ENCODE results near the gene VRK3. TPM values are rescaled to one million over a fixed set of nuclear protein-coding genes. Genes with fewer than 3 reads are reported as not detected.

The VRK3 gene
- total and polyA plus RNA-seq, 2 donors (not counting 3 experiments of a cell fraction or from before 2014, with no cell fraction given), result 20.4 to 36.0 TPM

- no peak overlapping the region for H3K9ac ChIP-seq (replicated peaks; ENCODE audit: extremely low read depth, insufficient read depth, low read length)
- dilution Hi-C loops (cut with MboI; ENCODE audit: extremely low pct_ligation_motif_present, low sequenced_read_pairs), result no loop called here
- no peak overlapping the region for H2AFZ ChIP-seq (ENCODE audit: low read depth, low read length)
- no peak for TF ChIP-seq EZH2 (IDR thresholded peaks at IDR 0.05; ENCODE audit: borderline replicate concordance, low read depth, low read length, severe bottlenecking)
- TF ChIP-seq JUN (IDR thresholded peaks at IDR 0.05; ENCODE audit: borderline replicate concordance, insufficient read depth, insufficient read length, low read depth), result no peak
- TF ChIP-seq, protein P1, sequence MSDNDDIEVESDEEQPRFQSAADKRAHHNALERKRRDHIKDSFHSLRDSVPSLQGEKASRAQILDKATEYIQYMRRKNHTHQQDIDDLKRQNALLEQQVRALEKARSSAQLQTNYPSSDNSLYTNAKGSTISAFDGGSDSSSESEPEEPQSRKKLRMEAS (IDR thresholded peaks at IDR 0.05; ENCODE audit: insufficient read depth, insufficient read length), result no peak
- no peak for TF ChIP-seq POLR2A (IDR thresholded peaks at IDR 0.05; ENCODE audit: low read depth, low read length)
- TF ChIP-seq MYC (IDR thresholded peaks at IDR 0.05; ENCODE audit: low read depth, low read length), result no peak
- no peak for FAIRE-seq
- no peak overlapping the region for H3K4me3 ChIP-seq (replicated peaks in 1 of 3; ENCODE audit: insufficient read depth in 1 of 3, low read depth in 1 of 3, low read length in 3 of 3)
- POLR2A ChIA-PET, result no interaction called here
- H3K9me3 ChIP-seq (replicated peaks; ENCODE audit: control insufficient read depth, insufficient read depth, low read length), result no peaks in the 10 kb centered on the region
- H3K4me2 ChIP-seq (ENCODE audit: insufficient read depth, low read length), result no peak overlapping the region
- no peaks in the 10 kb centered on the region for H3K36me3 ChIP-seq (ENCODE audit: control insufficient read depth in 2 of 2, extremely low read depth in 1 of 2, insufficient read depth in 2 of 2, low read length in 2 of 2)
- no peaks in the 10 kb centered on the region for H3K9me1 ChIP-seq (replicated peaks; ENCODE audit: control insufficient read depth, extremely low read depth, insufficient read depth, low read length)
- no peaks in the 10 kb centered on the region for H4K20me1 ChIP-seq (replicated peaks; ENCODE audit: control insufficient read depth, extremely low read depth, insufficient read depth, low read length)
- H3K27me3 ChIP-seq (ENCODE audit: control insufficient read depth in 2 of 2, insufficient read depth in 2 of 2, low read length in 2 of 2), result no peaks in the 10 kb centered on the region
- no peak overlapping the region for H3K27ac ChIP-seq (ENCODE audit: insufficient read depth, low read depth, low read length)
- DNase-seq (ENCODE audit: low read depth, low spot score), result no peak
- CTCF ChIA-PET, result no interaction called here
- H3K79me2 ChIP-seq (ENCODE audit: control insufficient read depth, insufficient read depth, low read length), result no peaks in the 10 kb centered on the region
- intact Hi-C loops (cut with micrococcal nuclease), result no loop called here
- no peaks in the 10 kb centered on the region for H3K4me1 ChIP-seq (ENCODE audit: control insufficient read depth, extremely low read depth, insufficient read depth, low read length)
- BruUV-seq (replicated peaks), result no TSS peak
Observed at GRCh38 chr19:49972841-49973240, 52.3 kb downstream of the VRK3 start.

DNA sequence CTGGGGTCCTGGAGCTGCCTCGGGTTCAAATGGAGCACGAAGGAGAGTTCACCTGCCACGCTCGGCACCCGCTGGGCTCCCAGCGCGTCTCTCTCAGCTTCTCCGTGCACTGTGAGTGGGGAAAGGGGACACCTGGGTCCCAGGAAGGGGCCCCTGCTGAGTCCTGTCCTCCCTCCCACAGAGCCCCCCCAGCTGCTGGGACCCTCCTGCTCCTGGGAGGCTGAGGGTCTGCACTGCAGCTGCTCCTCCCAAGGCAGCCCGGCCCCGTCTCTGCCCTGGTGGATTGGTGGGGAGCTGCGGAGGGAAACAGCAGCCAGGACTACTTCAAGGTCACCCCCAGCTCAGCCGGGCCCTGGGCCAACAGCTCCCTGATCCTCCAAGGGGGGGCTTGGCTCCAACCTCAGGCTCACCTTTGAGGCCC is 53.2 kb downstream of the VRK3 start:
- POLR2A ChIA-PET, result no interaction called here
- dilution Hi-C loops (cut with MboI; ENCODE audit: extremely low pct_ligation_motif_present, low sequenced_read_pairs), result no loop called here
- no peak for DNase-seq (ENCODE audit: low read depth, low spot score)
- no peaks in the 10 kb centered on the region for H3K9me3 ChIP-seq (replicated peaks; ENCODE audit: control insufficient read depth, insufficient read depth, low read length)
- H2AFZ ChIP-seq (ENCODE audit: low read depth, low read length), result no peak overlapping the region
- H3K79me2 ChIP-seq (ENCODE audit: control insufficient read depth, insufficient read depth, low read length), result no peaks in the 10 kb centered on the region
- H3K4me3 ChIP-seq (replicated peaks in 1 of 3; ENCODE audit: insufficient read depth in 1 of 3, low read depth in 1 of 3, low read length in 3 of 3), result no peak overlapping the region
- TF ChIP-seq MYC (IDR thresholded peaks at IDR 0.05; ENCODE audit: low read depth, low read length), result no peak
- no peak for TF ChIP-seq GATA2 (IDR thresholded peaks at IDR 0.05; ENCODE audit: insufficient read depth, insufficient read length, low read depth, low read length)
- no peak for TF ChIP-seq FOS (IDR thresholded peaks at IDR 0.05; ENCODE audit: borderline replicate concordance, insufficient read depth, low read length)
- TF ChIP-seq, protein P1 (IDR thresholded peaks at IDR 0.05; ENCODE audit: insufficient read depth, insufficient read length), result no peak
- TF ChIP-seq POLR2AphosphoS5 (IDR thresholded peaks at IDR 0.05; ENCODE audit: insufficient read depth, low read depth, low read length), result no peak
- TF ChIP-seq CTCF (IDR thresholded peaks at IDR 0.05; ENCODE audit: extremely low read depth in 1 of 2, insufficient read depth in 1 of 2, low read depth in 1 of 2, low read length in 2 of 2), result no peak
- no peak for TF ChIP-seq JUN (IDR thresholded peaks at IDR 0.05; ENCODE audit: borderline replicate concordance, insufficient read depth, insufficient read length, low read depth)
- TF ChIP-seq EZH2 (IDR thresholded peaks at IDR 0.05; ENCODE audit: borderline replicate concordance, low read depth, low read length, severe bottlenecking), result no peak
- no peak for TF ChIP-seq POLR2A (IDR thresholded peaks at IDR 0.05; ENCODE audit: low read depth, low read length)
- no peak for FAIRE-seq
- H3K4me1 ChIP-seq (ENCODE audit: control insufficient read depth, extremely low read depth, insufficient read depth, low read length), result no peaks in the 10 kb centered on the region
- no peaks in the 10 kb centered on the region for H3K27me3 ChIP-seq (ENCODE audit: control insufficient read depth in 2 of 2, insufficient read depth in 2 of 2, low read length in 2 of 2)
- no peak overlapping the region for H3K27ac ChIP-seq (ENCODE audit: insufficient read depth, low read depth, low read length)
- BruUV-seq (replicated peaks), result no TSS peak
- no peak overlapping the region for H3K9ac ChIP-seq (replicated peaks; ENCODE audit: extremely low read depth, insufficient read depth, low read length)
- CTCF ChIA-PET, result no interaction called here
- intact Hi-C loops (cut with micrococcal nuclease), result no loop called here
- no peaks in the 10 kb centered on the region for H4K20me1 ChIP-seq (replicated peaks; ENCODE audit: control insufficient read depth, extremely low read depth, insufficient read depth, low read length)
- no peaks in the 10 kb centered on the region for H3K36me3 ChIP-seq (ENCODE audit: control insufficient read depth in 2 of 2, extremely low read depth in 1 of 2, insufficient read depth in 2 of 2, low read length in 2 of 2)
- no peak overlapping the region for H3K4me2 ChIP-seq (ENCODE audit: insufficient read depth, low read length)
- no peaks in the 10 kb centered on the region for H3K9me1 ChIP-seq (replicated peaks; ENCODE audit: control insufficient read depth, extremely low read depth, insufficient read depth, low read length)

Data from endothelial cell of umbilical vein (primary cell).